GM19043 (cell line): ENCODE results near the gene GNAO1.

Experiments
- ATAC-seq: cut with Tn5 transposase; IDR thresholded peaks from one replicate; pipeline ENCODE4 v1.9.1; 2021; ENCODE audit warnings: low read depth; ENCODE audit not compliant: unreplicated experiment

Gene GNAO1

DNA sequence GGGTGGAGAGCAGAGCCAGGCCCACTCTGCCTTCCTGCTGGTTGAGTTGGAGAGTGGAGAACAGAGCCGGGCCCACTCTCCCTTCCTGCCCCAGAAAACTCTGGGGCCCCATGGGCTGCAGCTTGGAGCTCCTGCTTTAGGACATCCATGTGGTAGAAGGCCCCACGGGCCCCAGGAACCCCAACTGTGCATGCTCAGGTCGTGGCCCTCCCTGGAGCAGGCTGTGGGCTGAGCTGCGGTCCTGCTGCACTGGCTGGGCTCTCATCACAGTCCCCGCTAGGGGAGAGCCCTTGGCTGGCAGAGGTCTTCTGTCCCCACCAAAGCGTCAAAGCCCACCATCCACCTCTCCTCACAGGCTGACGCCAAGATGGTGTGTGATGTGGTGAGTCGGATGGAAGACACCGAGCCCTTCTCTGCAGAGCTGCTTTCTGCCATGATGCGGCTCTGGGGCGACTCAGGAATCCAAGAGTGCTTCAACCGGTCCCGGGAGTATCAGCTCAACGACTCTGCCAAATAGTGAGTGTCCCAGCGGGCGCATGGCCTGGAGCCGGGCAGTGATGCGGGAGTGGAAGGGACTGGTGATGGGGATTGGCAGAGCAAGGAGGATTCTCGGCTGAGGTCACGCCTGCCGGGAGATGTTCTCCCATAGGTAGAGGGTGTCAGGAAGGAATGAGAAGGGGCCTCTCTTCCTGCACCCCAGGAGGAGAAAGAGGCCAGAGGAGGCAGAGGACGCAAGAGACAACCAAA lies 137.2 kb downstream of the GNAO1 start:
- no peak for ATAC-seq

DNA sequence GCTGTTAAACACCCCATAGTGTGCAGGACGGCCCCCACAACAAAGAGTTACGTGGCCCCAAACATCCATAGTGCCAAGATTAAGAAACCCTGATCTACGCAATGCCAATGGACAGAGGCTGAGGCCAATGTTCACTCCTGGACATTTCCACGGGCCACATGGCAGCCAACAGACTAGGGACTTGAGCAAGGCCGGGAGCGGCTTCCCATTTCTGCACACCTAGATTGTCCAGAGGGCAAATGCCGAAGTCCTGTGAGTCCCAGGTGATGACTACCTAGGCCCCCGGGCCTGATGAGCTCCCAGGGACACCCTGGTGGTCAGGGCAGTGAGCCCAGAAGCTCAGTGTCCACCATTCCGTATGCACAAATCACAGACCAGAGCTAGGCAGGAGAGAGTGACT lies 138.6 kb downstream of the GNAO1 start:
- ATAC-seq: no peak

DNA sequence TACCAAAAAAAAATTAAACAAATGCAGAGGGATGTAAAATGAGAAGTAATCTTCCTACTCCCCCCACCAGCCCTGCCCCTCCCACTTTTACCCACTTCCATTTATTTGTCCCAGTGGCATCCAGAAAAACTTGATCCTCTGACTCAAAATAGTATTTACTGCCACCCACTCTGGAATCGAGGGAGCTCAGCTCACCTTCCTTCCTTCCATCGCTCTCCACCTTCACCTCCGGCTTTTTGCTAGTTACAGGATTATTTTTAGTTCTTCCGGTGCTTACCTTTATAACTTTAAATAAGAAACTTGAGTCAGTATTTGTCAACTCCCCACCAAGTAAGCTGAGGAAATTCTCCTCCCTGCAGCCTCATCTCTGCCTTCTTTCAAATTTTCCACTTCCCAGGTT lies 139.2 kb downstream of the GNAO1 start:
- no peak for ATAC-seq

DNA sequence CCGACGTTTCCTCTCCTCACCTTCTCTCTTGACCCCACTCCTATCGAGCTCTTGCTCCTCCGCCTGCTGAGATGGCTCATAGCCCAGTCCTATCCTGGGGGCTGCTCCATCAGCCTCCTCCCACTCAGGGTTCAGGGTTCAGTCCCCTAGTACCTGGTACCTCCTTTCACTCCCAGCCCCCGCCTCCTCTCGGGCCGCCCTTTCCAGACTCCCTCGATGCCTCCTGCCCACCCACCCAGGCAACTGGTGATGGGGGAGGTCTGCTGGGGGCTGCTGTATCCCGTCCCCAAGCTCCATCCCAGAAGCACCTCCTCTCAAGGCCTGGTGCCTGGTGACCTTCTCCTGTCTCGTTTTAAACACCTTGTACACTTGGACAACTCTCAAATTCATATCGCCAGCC lies 140.1 kb downstream of the GNAO1 start:
- no peak for ATAC-seq

DNA sequence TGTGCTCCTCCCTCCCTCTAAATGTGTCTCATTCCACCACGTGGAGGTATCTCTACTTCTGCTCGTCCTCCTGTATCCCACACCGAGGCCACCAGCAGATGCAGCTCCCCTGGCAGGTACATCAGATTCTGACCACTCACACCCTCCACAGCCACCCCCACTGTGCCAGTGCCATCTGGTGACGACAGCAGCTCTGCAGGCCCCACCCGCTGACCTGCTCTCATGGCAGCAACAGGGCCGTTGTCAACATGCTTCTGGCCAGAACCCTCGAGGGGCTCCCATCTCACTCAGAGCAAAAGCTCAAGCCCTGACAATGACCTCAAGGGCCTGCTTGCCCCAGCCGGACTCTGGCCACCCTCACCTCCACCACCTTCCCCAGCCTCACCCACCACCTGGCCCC lies 140.6 kb downstream of the GNAO1 start:
- ATAC-seq: no peak

DNA sequence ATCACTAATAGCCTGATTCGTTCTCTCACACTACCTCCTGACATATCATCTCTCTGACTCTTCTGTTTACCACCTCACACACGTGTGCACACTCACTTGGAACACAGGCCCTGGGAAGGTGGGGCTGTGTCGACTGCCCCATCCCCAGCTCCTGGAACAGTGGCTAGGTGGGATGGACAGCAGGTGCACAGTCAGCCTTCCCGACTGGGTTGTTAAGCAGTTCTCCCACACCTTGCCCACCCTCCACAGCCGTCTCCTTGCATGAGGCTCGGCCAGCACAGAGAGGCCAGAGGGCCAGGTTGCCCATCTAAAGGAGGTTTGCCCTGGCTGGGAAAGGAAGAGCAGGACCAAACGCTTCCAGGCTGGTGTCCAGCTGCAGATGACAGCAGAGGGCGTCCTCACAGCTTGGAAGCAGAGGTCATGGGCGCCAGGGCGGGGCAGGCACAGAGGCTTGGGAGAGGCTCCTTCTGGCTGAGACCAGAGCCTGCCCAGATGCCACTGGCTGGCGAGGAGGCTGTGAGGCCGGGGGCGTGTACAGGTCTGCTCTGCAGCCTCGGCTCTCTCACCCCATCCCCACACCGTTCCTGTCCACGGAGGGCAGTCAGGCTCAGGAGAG lies 141.3 kb downstream of the GNAO1 start:
- ATAC-seq: no peak

DNA sequence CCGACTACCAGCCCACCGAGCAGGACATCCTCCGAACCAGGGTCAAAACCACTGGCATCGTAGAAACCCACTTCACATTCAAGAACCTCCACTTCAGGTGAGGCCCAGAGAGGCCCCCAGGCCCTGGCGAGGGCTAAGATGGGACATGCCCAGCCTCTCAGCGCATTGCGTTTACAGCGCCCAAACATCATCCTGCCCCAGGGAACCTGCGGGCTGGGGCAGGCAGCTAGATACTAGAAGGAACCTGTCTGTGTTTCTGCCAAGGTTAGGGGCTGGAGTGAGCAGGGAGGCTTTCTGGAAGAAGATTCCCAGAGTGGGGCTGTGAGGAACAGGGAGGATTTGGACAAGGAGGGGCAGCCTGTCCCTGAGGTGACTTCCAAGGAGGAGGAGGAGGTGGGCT lies 143.5 kb downstream of the GNAO1 start:
- no peak for ATAC-seq

DNA sequence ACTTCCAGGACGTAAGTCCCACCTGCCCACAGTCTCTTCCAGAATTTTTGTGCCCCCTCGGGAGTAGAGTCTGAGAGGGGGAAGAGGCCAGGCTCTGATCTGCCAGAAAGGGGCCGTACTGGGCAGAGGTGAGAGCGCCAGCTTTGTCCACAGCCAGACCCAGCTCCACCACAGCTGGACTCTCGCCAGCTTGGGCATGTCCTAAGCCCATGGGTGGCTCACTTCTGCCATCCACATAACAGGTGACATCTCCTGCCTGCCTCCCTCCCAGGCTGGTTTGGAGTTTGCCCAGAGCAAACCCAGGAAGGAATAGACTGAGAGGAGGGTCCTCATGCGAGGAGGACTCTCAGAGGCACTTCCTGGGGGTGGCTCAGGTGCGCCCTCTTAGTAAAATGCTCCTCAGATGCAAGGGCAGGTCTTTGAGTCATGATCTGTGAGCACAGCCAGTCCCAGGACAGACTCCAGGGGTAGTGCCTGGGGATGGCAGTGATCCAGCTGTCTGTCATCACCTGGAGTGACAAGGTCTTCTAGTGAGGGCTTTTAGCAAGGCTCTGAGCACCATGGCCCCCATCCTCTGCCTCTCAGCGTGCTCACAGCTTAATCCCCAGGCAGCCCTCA lies 144.9 kb downstream of the GNAO1 start:
- ATAC-seq: no peak

DNA sequence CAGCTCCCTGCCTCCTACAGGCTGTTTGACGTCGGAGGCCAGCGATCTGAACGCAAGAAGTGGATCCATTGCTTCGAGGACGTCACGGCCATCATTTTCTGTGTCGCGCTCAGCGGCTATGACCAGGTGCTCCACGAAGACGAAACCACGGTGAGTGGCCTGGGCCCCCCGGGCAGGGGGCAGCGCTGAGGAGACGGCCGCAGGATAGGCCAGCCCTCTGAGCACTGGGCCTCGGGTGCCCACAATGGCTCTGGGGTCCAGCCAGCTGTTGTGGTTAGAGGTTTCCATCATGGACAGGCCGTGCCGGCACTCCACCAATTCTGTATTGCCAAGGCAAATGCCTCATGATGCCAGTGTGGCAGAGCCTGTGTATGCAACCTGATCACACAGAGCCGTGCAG lies 145.4 kb downstream of the GNAO1 start:
- ATAC-seq: no peak

DNA sequence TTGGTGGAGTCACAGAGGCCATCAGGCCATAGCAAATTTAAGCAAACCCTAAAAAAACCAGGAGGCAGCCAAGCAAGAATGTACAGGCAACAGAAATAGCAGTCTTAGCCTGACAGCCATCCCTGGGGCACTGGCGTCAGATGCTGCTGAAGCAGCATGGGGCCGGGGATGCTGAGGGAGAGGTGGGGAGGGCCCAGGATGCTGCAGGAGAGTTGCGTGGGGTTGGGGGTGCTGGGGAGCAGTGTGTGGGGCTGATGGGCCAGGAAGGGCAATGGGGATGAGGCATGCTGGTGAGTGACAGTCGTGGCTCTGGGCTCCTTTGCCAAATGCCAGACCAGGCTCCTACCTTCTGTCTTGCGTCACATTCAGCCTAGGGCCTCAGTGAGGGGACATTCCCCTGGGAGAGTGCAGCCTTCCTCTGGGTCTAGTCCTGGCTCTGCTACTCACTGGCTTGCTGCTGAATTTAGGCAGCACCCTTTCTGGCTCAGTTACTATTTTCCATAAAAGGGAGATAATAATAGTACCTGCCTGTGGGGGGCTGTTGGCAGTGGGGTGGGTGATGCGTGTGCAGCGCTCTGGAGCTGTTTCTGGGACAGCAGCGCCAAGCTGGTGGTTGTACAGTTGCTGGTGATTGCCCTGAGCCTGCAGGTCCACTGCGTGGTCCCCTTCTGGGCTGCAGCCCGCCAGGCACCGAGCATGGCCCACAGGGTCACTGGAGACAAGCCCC lies 146.0 kb downstream of the GNAO1 start:
- no peak for ATAC-seq

DNA sequence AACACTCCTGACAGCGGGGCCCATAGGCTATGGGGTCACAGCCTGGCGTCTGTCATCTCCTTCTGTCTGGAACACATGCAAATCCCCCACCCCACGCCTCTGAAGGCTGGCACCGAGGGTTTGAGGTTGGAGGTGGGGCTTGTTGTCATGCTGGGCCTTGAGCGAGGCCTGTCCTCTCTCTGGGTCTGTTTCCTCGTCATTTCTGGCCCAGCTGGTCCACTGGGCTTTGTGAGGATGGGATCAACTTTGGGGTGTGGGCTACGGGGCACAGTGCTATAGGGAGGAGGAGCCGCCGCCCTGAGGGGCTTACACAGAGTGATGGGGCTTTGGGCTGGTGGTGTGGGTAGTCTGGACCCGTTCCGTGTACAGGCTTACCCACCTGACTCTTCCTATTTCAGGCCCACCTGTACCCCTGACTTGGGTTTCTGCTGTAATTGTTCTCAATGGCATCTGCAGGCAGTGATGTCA lies 146.6 kb downstream of the GNAO1 start:
- ATAC-seq: no peak

DNA sequence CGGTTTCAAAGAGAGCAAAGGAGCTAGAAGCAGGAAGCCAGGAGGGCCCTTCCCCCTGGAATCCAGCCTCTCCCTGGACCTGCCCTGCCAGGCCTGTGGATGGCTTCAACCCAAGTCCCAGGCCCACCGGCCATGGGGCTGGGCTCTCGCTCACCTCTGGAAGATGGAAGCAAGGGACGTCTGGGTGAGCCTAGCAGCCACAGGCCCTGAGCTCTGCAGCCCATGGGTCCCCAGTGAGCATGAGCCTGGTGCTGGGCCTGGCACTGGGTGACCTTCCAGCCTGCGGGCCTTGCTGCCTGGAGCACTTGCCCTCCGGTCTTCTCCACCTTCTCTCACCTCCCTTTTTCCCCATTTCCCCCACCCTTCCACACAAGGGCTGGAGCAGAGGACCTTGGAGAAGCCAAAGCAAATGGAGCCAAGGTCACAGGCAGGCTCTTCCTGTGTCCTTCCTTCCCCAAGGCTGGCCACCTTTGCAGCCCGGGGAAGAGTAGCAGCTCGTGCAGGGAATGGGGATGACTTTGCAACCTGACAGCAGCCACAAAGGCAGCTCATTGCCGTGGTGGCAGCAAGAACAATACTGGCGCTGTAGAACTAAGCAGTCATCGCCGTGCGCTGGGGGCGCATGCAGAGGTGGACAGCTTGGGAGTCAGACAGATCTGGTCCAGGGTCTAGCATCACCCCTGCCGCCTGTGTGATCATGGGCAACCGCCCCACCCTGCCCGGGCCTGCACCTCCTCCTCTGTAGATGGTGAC lies 147.5 kb downstream of the GNAO1 start:
- ATAC-seq: no peak

DNA sequence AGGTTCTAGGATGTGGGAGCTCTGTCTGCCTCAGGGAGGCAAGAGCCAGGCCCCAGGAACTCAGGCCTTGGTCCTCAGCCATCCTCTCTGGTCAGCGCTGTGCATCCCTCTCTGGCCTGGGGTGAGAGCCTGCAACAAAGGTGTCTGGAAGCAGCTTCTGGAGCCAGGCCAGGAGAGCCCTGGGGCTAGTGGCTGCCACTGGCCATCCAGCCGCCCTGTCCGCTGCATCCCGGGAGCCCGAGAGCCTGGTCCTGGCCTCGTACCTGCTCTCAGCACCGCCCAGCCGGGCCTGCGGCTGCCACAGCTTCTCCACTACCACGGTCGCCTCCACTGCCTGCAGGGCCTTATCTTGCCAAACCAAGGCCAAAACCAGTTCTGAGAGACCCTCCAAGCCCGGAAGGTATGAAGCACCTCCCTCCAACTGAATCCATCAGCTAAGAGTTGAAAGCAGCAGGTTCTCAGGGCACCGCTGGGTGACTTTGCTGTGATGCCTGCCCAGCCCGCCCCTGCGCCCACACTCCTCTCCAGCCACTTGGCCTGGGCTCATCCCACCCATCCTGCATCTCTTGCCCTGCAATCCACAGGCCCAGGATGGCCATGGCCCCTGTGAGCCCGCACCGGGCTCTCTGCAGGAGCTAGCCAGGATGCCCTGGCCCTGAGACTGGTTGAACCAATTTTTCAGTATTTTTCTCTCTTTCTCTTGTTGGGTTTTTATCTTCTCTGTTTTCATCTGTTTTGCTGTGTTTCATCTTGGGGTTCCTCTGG lies 148.3 kb downstream of the GNAO1 start:
- ATAC-seq: no peak

DNA sequence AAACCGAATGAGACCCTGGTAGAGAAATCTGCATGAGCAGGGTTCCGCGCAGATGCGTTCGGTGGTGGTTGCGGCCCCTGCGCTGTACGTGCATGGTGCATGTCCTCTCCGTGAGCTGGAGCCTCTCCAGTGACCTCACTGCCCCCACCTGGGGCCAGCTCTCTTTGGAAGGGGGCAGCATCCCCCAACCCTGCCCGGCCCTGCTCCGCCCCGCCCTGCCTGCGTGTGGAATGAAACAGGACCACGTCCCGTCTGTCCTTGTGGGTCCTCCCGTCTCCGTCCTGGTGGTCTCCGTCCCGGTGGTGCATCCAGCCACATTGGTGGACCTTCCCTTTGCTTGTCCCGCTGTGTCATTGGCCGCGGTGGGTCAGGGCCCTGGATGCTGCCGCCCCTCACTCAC lies 149.1 kb downstream of the GNAO1 start:
- no peak for ATAC-seq

DNA sequence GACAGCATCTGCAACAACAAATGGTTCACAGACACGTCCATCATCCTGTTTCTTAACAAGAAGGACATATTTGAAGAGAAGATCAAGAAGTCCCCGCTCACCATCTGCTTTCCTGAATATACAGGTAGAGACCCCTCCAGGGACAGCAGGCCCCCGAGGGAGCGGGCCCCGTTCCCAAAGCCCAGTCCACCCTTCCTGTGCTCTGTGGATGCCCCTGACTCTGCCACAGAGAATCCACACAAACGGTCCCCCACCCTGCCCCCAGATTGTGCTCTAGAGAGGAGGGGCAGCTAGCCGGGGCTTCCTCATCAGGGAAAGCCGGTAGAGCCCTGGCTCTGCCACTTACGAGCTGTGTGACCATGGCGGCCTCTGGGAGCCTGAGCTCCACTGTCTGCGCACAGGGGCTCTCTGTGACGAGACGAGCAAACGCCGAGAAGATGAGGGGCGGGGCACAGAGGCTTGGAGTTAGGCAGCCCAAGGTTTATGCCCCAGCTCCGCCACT lies 149.6 kb downstream of the GNAO1 start:
- no peak for ATAC-seq

DNA sequence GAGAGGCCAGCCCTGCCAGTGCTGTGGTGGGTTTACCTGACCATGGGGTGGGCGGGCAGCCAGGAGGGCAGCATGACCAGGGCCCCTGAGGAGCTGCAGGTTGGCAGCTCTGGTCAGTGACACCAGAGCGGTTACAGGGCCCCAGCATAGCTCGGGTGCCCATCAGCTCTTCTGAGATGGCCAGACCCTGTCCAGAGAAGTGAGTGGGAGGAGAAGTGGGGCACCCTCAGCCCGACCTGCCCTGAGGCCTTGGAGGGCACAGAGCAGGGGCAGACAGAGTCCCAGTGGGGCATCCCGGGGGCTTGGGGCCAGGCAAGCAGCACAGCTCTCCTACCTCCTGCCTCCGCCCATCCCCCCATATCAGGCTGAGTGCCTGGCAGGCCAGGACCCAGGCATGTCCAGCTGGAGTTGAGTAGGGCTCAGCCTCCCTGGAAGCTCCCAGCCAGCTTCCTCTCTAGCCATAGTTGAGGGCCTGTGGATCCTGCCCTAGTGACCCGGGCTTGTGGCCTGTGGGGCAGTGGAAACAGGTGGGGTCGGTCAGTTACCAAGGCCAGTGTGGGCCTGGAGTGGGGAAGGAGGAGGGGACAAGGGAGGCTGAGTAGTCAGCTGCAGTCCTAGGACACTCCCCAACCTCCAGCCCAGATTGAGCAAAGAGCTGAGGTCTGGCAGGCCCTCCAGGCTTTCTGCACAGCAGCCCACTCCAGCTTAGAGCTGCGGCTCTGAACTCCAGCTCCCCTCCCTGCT lies 150.5 kb downstream of the GNAO1 start:
- no peak for ATAC-seq

DNA sequence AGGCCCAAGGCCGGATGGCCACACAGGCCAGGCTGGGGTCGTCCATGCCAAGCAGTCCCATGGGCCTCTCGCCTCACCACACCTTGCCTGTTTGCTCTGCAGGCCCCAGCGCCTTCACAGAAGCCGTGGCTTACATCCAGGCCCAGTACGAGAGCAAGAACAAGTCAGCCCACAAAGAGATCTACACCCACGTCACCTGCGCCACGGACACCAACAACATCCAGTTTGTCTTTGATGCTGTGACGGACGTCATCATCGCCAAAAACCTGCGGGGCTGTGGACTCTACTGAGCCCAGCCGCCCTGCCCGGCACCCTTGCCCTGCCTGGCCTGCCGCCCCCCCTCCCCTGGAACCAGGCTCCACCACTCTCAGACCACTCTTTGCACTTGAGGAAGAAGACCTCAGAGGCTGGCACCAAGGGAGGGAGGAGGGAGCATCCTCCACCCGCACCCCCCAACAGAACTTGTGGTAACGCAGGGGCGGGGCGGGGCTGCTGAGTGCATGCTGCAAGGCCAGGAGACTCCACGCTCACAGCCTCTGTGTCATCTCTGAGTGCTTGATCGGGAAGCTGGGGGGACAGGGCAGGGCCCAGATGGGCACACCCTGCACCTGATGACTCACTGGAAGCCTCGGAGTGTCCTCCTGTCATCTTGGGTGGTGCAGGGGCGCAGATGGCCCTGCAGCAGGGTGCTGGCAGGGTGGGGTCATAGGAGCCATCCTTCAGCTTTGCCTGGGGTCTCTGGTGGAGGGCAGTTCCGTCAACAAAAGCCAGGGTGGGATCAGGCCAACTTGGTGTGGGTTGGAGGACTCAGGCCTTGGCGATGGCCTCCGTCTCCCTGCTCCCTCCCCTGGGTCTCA lies 152.6 kb downstream of the GNAO1 start:
- no peak for ATAC-seq
